H1 (cell line): Measurements from ENCODE around the gene CD84. TPM values are rescaled to one million over a fixed set of nuclear protein-coding genes. Genes with fewer than 3 reads are reported as not detected.

Experiments used
- CTCF ChIA-PET: fragments of 300-600 bp; sonication (Branson Sonifier 250); formaldehyde crosslinking; loops from one replicate; lab custom pipeline; 2021; ENCODE audit not compliant: partially characterized antibody; lab: Charles Lee
- POLR2A ChIA-PET: fragments of 300-600 bp; sonication (Branson Sonifier 250); formaldehyde crosslinking; loops from one replicate; lab custom pipeline; 2021; ENCODE audit warnings: inconsistent platforms; ENCODE audit not compliant: partially characterized antibody; lab: Charles Lee
- DNase-seq, 2 experiments: peaks; one replicate each; pipeline versions ENCODE4 v3.0.0 to v3.0.0-alpha.2; 2010 to 2022; ENCODE audit warnings: low spot score in 2 of 2, low read depth in 1 of 2, mixed read lengths in 1 of 2
- FAIRE-seq: peaks from 2 replicates; lab custom pipeline; 2011; peaks lifted over from hg19 to GRCh38; lab: Jason Lieb, UNC
- H2AFZ ChIP-seq: 2 replicates; pipeline ENCODE4 v1.8.1; 2012; ENCODE audit warnings: low read length, inconsistent platforms
- H2AK5ac ChIP-seq: 2 replicates; pipeline ENCODE4 v1.6.1; 2013; ENCODE audit warnings: low read depth, low read length
- H2BK120ac ChIP-seq: replicated peaks from 2 replicates; pipeline ENCODE3; 2013; ENCODE audit warnings: low read depth, low read length, inconsistent platforms
- H2BK12ac ChIP-seq: 2 replicates; pipeline ENCODE4 v1.6.1; 2013; ENCODE audit warnings: low read depth, low read length
- H2BK15ac ChIP-seq: 2 replicates; pipeline ENCODE4 v1.6.1; 2013; ENCODE audit warnings: low read length
- H2BK20ac ChIP-seq: 2 replicates; pipeline ENCODE4 v1.6.1; 2013; ENCODE audit warnings: low read length
- H2BK5ac ChIP-seq: 2 replicates; pipeline ENCODE4 v1.6.1; 2013; ENCODE audit warnings: low read depth, low read length
- H3K14ac ChIP-seq: 2 replicates; pipeline ENCODE4 v1.6.1; 2013; ENCODE audit warnings: inconsistent platforms; ENCODE audit not compliant: insufficient read length
- H3K18ac ChIP-seq: 2 replicates; pipeline ENCODE4 v1.6.1; 2013; ENCODE audit warnings: low read length; ENCODE audit errors: extremely low read depth
- H3K23ac ChIP-seq: 2 replicates; pipeline ENCODE4 v1.6.1; 2013; ENCODE audit warnings: inconsistent platforms; ENCODE audit not compliant: insufficient read length
- H3K23me2 ChIP-seq: 2 replicates; pipeline ENCODE4 v1.6.1; 2013; ENCODE audit warnings: low read depth, low read length
- H3K27ac ChIP-seq: 2 replicates; pipeline ENCODE4 v1.6.1; 2011; ENCODE audit warnings: low read depth, low read length, inconsistent platforms
- H3K27me3 ChIP-seq, 4 experiments: replicated peaks in 1 of 4; 1 replicate in 1 of 4; 2 replicates in 3 of 4; pipeline versions ENCODE4 v1.6.1 to v1.8.1; 2011 to 2013; ENCODE audit warnings: low read length in 3 of 4, mild to moderate bottlenecking in 3 of 4, inconsistent platforms in 2 of 4, mixed read lengths in 2 of 4, moderate library complexity in 1 of 4; ENCODE audit not compliant: control insufficient read depth in 3 of 4, insufficient read depth in 3 of 4; ENCODE audit errors: extremely low read depth in 1 of 4
- H3K36me3 ChIP-seq, 4 experiments: 2 replicates each; pipeline versions ENCODE4 v1.6.1 to v1.8.1; 2011 to 2013; ENCODE audit warnings: mild to moderate bottlenecking in 4 of 4, low read length in 3 of 4, moderate library complexity in 2 of 4, control low read depth in 1 of 4, inconsistent platforms in 1 of 4; ENCODE audit not compliant: insufficient read depth in 4 of 4, control insufficient read depth in 2 of 4
- H3K4ac ChIP-seq: replicated peaks from 2 replicates; pipeline ENCODE3; 2013; ENCODE audit warnings: low read length, low read depth, mixed read lengths, inconsistent platforms; ENCODE audit not compliant: insufficient read length
- H3K4me1 ChIP-seq, 4 experiments: replicated peaks in 1 of 4; 1 replicate in 1 of 4; 2 replicates in 3 of 4; pipeline versions ENCODE4 v1.6.1 to v1.8.1; 2011 to 2013; ENCODE audit warnings: low read length in 3 of 4, inconsistent platforms in 2 of 4, mixed read lengths in 1 of 4; ENCODE audit not compliant: insufficient read depth in 4 of 4, control insufficient read depth in 3 of 4
- H3K4me2 ChIP-seq, 2 experiments: 2 replicates each; pipeline versions ENCODE4 v1.6.1 to v1.8.1; 2011 to 2013; ENCODE audit warnings: low read depth in 2 of 2, low read length in 2 of 2, control low read depth in 1 of 2, inconsistent platforms in 1 of 2, mild to moderate bottlenecking in 1 of 2; ENCODE audit not compliant: insufficient read depth in 1 of 2
- H3K4me3 ChIP-seq, 4 experiments: fragments of 200-600, 300-600 bp in 1 of 4; sonication (generic), shearing (Covaris generic), sonication (Bioruptor Twin) in 1 of 4; 2 replicates each; pipeline versions ENCODE4 v1.5.1 to v1.8.1; 2011 to 2016; ENCODE audit warnings: low read length in 4 of 4, low read depth in 3 of 4, control low read depth in 2 of 4, inconsistent platforms in 2 of 4, mild to moderate bottlenecking in 2 of 4, mixed read lengths in 1 of 4, moderate library complexity in 1 of 4; ENCODE audit not compliant: insufficient read depth in 2 of 4; ENCODE audit errors: extremely low read depth in 1 of 4
- H3K56ac ChIP-seq: replicated peaks from 2 replicates; pipeline ENCODE3; 2013; ENCODE audit warnings: low read depth, mild to moderate bottlenecking, mixed read lengths, low read length, inconsistent platforms; ENCODE audit not compliant: insufficient read length
- H3K79me1 ChIP-seq: 2 replicates; pipeline ENCODE4 v1.6.1; 2013; ENCODE audit warnings: low read depth, low read length, control low read depth
- H3K79me2 ChIP-seq, 2 experiments: 2 replicates each; pipeline versions ENCODE4 v1.6.1 to v1.8.1; 2012 to 2013; ENCODE audit warnings: low read length in 2 of 2, mild to moderate bottlenecking in 2 of 2, inconsistent platforms in 1 of 2; ENCODE audit not compliant: insufficient read depth in 2 of 2, control insufficient read depth in 1 of 2
- H3K9ac ChIP-seq, 4 experiments: replicated peaks in 1 of 4; 1 replicate in 1 of 4; 2 replicates in 3 of 4; pipeline versions ENCODE4 v1.6.1 to v1.8.1; 2011 to 2013; ENCODE audit warnings: low read depth in 3 of 4, low read length in 3 of 4, control low read depth in 2 of 4, mild to moderate bottlenecking in 2 of 4, moderate library complexity in 2 of 4, inconsistent platforms in 1 of 4; ENCODE audit errors: extremely low read depth in 1 of 4
- H3K9me3 ChIP-seq, 2 experiments: 2 replicates each; pipeline versions ENCODE4 v1.6.1 to v1.8.1; 2012 to 2013; ENCODE audit warnings: mild to moderate bottlenecking in 2 of 2, moderate library complexity in 2 of 2, control low read depth in 1 of 2, inconsistent platforms in 1 of 2, low read depth in 1 of 2, low read length in 1 of 2, mixed read lengths in 1 of 2; ENCODE audit not compliant: insufficient read depth in 2 of 2
- H4K20me1 ChIP-seq, 2 experiments: replicated peaks in 1 of 2; 2 replicates each; pipeline versions ENCODE3 to v1.8.1; 2011 to 2013; ENCODE audit warnings: inconsistent platforms in 2 of 2, low read length in 2 of 2, mild to moderate bottlenecking in 1 of 2; ENCODE audit not compliant: insufficient read depth in 2 of 2, control insufficient read depth in 1 of 2
- H4K5ac ChIP-seq: 2 replicates; pipeline ENCODE4 v1.6.1; 2013; ENCODE audit warnings: low read length, low read depth, mixed read lengths, inconsistent platforms; ENCODE audit not compliant: insufficient read length
- H4K8ac ChIP-seq: 2 replicates; pipeline ENCODE4 v1.8.0; 2013; ENCODE audit warnings: mild to moderate bottlenecking, moderate library complexity, low read length, inconsistent platforms; ENCODE audit not compliant: insufficient read depth; ENCODE audit errors: extremely low read depth
- H4K91ac ChIP-seq: replicated peaks from 2 replicates; pipeline ENCODE3; 2013; ENCODE audit warnings: low read length, mixed read lengths, inconsistent platforms; ENCODE audit not compliant: insufficient read length
- CHD1 ChIP-seq: IDR thresholded peaks from 2 replicates; pipeline ENCODE4 v1.6.1; 2012; ENCODE audit warnings: low read depth, low read length, improper control_type of control experiment
- CTBP2 ChIP-seq: IDR thresholded peaks from 2 replicates; pipeline ENCODE4 v1.7.0; 2011; ENCODE audit warnings: borderline replicate concordance, mild to moderate bottlenecking, moderate library complexity, mixed read lengths, low read length; ENCODE audit not compliant: insufficient read depth, insufficient read length
- GABPA ChIP-seq: IDR thresholded peaks from 2 replicates; pipeline ENCODE4 v1.6.1; 2011; ENCODE audit warnings: mild to moderate bottlenecking, low read length, moderate library complexity, borderline replicate concordance; ENCODE audit not compliant: insufficient read depth
- GTF2F1 ChIP-seq: IDR thresholded peaks from 2 replicates; pipeline ENCODE4 v1.6.1; 2012; ENCODE audit warnings: low read depth, low read length, improper control_type of control experiment, borderline replicate concordance
- HDAC6 ChIP-seq: IDR thresholded peaks from one replicate; pipeline ENCODE4 v1.7.1; 2012; ENCODE audit warnings: low read depth, mild to moderate bottlenecking, inconsistent platforms, low read length, moderate library complexity
- MAFK ChIP-seq: IDR thresholded peaks from 2 replicates; pipeline ENCODE4 v1.6.1; 2012; ENCODE audit warnings: low read depth, mild to moderate bottlenecking, improper control_type of control experiment, low read length
- NRF1 ChIP-seq: IDR thresholded peaks from 2 replicates; pipeline ENCODE4 v1.6.1; 2011; ENCODE audit warnings: mild to moderate bottlenecking, low read depth, low read length, improper control_type of control experiment
- RBBP5 ChIP-seq: IDR thresholded peaks from 2 replicates; pipeline ENCODE4 v1.7.1; 2012; ENCODE audit warnings: low read depth, mild to moderate bottlenecking, inconsistent platforms, low read length, moderate library complexity, borderline replicate concordance
- SIX5 ChIP-seq: IDR thresholded peaks from 2 replicates; pipeline ENCODE4 v1.6.1; 2011; ENCODE audit warnings: mild to moderate bottlenecking, low read depth, low read length
- SUZ12 ChIP-seq: fragments of 200-600 bp; sonication (generic); IDR thresholded peaks from 2 replicates; pipeline ENCODE4 v1.6.1; 2012; ENCODE audit warnings: mild to moderate bottlenecking, inconsistent platforms, low read length, moderate library complexity, mixed read lengths
- TAF7 ChIP-seq: optimal IDR thresholded peaks from 2 replicates; pipeline ENCODE3; 2011; ENCODE audit warnings: low read depth, mild to moderate bottlenecking, inconsistent platforms, low read length, moderate library complexity, borderline replicate concordance
- TEAD4 ChIP-seq: IDR thresholded peaks from 2 replicates; pipeline ENCODE4 v1.6.1; 2012; ENCODE audit warnings: low read depth, low read length, inconsistent platforms, mixed read lengths
- ZNF274 ChIP-seq: IDR thresholded peaks from 2 replicates; pipeline ENCODE4 v1.7.0; 2012; ENCODE audit warnings: low read length, borderline replicate concordance; ENCODE audit errors: extremely low read depth
- WGBS, 2 experiments: shearing (Covaris generic) in 1 of 2; methylation state at CpG; one replicate each; pipeline versions ENCODE4 v1.1.6 to v1.1.7; 2013 to 2015; ENCODE audit warnings: low lambda C conversion rate in 2 of 2, mixed read lengths in 2 of 2, inconsistent platforms in 1 of 2, low coverage in 1 of 2, missing lambda C conversion rate in 1 of 2; ENCODE audit not compliant: insufficient replicate concordance in 2 of 2, insufficient coverage in 1 of 2, insufficient read length in 1 of 2; ENCODE audit errors: extremely low coverage in 1 of 2, missing lambda C conversion rate in 1 of 2; 5-methylcytosine and 5-hydroxymethylcytosine counted together
- polyA plus RNA-seq, 7 experiments: library from polyadenylated mRNA; depleted of rRNA in 3 of 7; stranded (reverse) in 5 of 7; unstranded in 2 of 7; fragments of >200 nt in 5 of 7; fragments of 200-250 nt in 2 of 7; gene quantifications; 1 replicate in 5 of 7; 2 replicates in 1 of 7; 4 replicates in 1 of 7; pipeline versions ENCODE4 v1.2.1 to v1.2.3, GENCODE V29; 2011 to 2013; ENCODE audit warnings: missing spikeins in 2 of 7, mixed read lengths in 2 of 7
- total RNA-seq: library from RNA; stranded (reverse); fragmentation: NEBNext Ultra II Directional; extraction: Animal tissue kit (Norgen Biotek cat#: 25700); gene quantifications from 2 replicates; pipeline ENCODE4 v1.2.1, GENCODE V29; 2021

The CD84 gene
- total and polyA plus RNA-seq, 2 of the 8 experiments (the other 6 are each of a cell fraction or from before 2014, with no cell fraction given) = not detected

GRCh38 chr1:160552425-160552824 is 26.9 kb downstream of the CD84 start:
- no peak overlapping the region for H3K14ac ChIP-seq
- H3K23ac ChIP-seq = no peak overlapping the region
- no peak overlapping the region for H2BK12ac ChIP-seq
- no peaks in the 10 kb centered on the region for H3K4me1 ChIP-seq
- no peak overlapping the region for H3K4me2 ChIP-seq
- H3K9ac ChIP-seq = no peak overlapping the region
- H4K91ac ChIP-seq = no peak overlapping the region
- no peak overlapping the region for H2BK120ac ChIP-seq
- no peak overlapping the region for H4K8ac ChIP-seq
- no peaks in the 10 kb centered on the region for H3K79me1 ChIP-seq
- no peaks in the 10 kb centered on the region for H4K20me1 ChIP-seq
- 80% methylated on average over 2 of the region's 2 CpGs; no CpG with 5 or more reads in 1 of the 2 experiments for WGBS, 2 experiments
- no peak overlapping the region for H2BK5ac ChIP-seq
- no peak for TF ChIP-seq SIX5
- no peak for TF ChIP-seq CHD1
- no peak for TF ChIP-seq HDAC6
- TF ChIP-seq GABPA = no peak
- no peak for TF ChIP-seq NRF1
- no peak for TF ChIP-seq ZNF274
- no peak for TF ChIP-seq CTBP2
- TF ChIP-seq GTF2F1 = no peak
- no peak for TF ChIP-seq TEAD4
- TF ChIP-seq SUZ12 = no peak
- TF ChIP-seq RBBP5 = no peak
- TF ChIP-seq MAFK = no peak
- no peak for TF ChIP-seq TAF7
- no peak overlapping the region for H3K18ac ChIP-seq
- H2AFZ ChIP-seq = no peak overlapping the region
- ChIA-PET CTCF (interaction anchor here (0.8 to 9.6 kb wide), 4 partner anchors 12 to 62 kb away, joined by 3 to 88 read pairs (median 4); no protein-coding TSS in a partner anchor), POLR2A (interaction anchor here (1.1 kb wide), 1 partner anchor 136 kb away, joined by 3 read pairs; no protein-coding TSS in a partner anchor)
- no peak overlapping the region for H2BK15ac ChIP-seq
- H3K23me2 ChIP-seq = no peaks in the 10 kb centered on the region
- DNase-seq = no peak
- no peak overlapping the region for H2BK20ac ChIP-seq
- no peak overlapping the region for H4K5ac ChIP-seq
- no peak overlapping the region for H3K4me3 ChIP-seq
- H3K4ac ChIP-seq = no peak overlapping the region
- no peak overlapping the region for H3K27ac ChIP-seq
- H3K79me2 ChIP-seq = no peaks in the 10 kb centered on the region
- H2AK5ac ChIP-seq = no peak overlapping the region
- no peak overlapping the region for H3K56ac ChIP-seq
- no peaks in the 10 kb centered on the region for H3K9me3 ChIP-seq
- FAIRE-seq = no peak
- H3K36me3 ChIP-seq = no peaks in the 10 kb centered on the region
- H3K27me3 ChIP-seq = no peaks in the 10 kb centered on the region
